Subcutaneous abdominal adipose tissue (tissue), 5 donors: ENCODE data around the gene DSG1.
"Not testable (repeated sequence)": the region's sequence is repeated elsewhere in the genome, so short reads cannot be mapped to it uniquely, and the experiment has no call there.

Source experiments
- H3K27ac ChIP-seq: one replicate; pipeline ENCODE4 v1.7.0; 2013; ENCODE audit warnings: low read depth, mild to moderate bottlenecking, inconsistent platforms, low read length, moderate library complexity
- H3K27me3 ChIP-seq, 5 donors: one replicate each; pipeline ENCODE4 v1.7.0; 2013; ENCODE audit warnings: low read length in 5 of 5, inconsistent platforms in 1 of 5; ENCODE audit not compliant: control insufficient read depth in 5 of 5, insufficient read depth in 4 of 5
- H3K36me3 ChIP-seq, 5 donors: one replicate each; pipeline ENCODE4 v1.7.0; 2013; ENCODE audit warnings: low read length in 5 of 5; ENCODE audit not compliant: control insufficient read depth in 5 of 5, insufficient read depth in 5 of 5
- H3K4me1 ChIP-seq, 5 donors: one replicate each; pipeline ENCODE4 v1.7.0; 2013; ENCODE audit warnings: low read length in 5 of 5, mild to moderate bottlenecking in 3 of 5, moderate library complexity in 1 of 5; ENCODE audit not compliant: control insufficient read depth in 5 of 5, insufficient read depth in 5 of 5
- H3K4me3 ChIP-seq, 5 donors: one replicate each; pipeline ENCODE4 v1.7.0; 2013; ENCODE audit warnings: low read length in 5 of 5, low read depth in 1 of 5
- H3K9ac ChIP-seq, 5 donors: one replicate each; pipeline ENCODE4 v1.7.0; 2013; ENCODE audit warnings: low read length in 5 of 5, mild to moderate bottlenecking in 4 of 5, moderate library complexity in 3 of 5
- H3K9me3 ChIP-seq, 5 donors: one replicate each; pipeline ENCODE4 v1.7.0; 2013; ENCODE audit warnings: low read length in 5 of 5; ENCODE audit not compliant: control insufficient read depth in 5 of 5
- donor health status: healthy.
- donor health status: healthy.
- donor health status: healthy.
- donor health status: healthy.
- donor health status: healthy.

The DSG1 gene

GRCh38 chr18:31325051-31325450 is 7.1 kb downstream of the DSG1 start:
- H3K27ac ChIP-seq = no peak overlapping the region
- no peaks in the 10 kb centered on the region for H3K27me3 ChIP-seq
- H3K4me3 ChIP-seq = no peak overlapping the region
- H3K9me3 ChIP-seq = no peaks in the 10 kb centered on the region
- no peaks in the 10 kb centered on the region for H3K36me3 ChIP-seq
- peaks cover 0 to 10% (median 5%) of the 10 kb centered on the region in 5 donors for H3K4me1 ChIP-seq
- H3K9ac ChIP-seq = no peak overlapping the region

GRCh38 chr18:31329787-31330438 is 12.0 kb downstream of the DSG1 start:
- Histone ChIP-seq H3K27me3 (no peaks in the 10 kb centered on the region), H3K27ac (no peak overlapping the region), H3K9me3 (no peaks in the 10 kb centered on the region), H3K9ac (no peak overlapping the region), H3K4me1 (peaks cover 0 to 5% (median under 1%) of the 10 kb centered on the region in 5 donors), H3K4me3 (no peak overlapping the region), H3K36me3 (no peaks in the 10 kb centered on the region)

- H3K9me3 ChIP-seq = no peaks in the 10 kb centered on the region
- H3K4me1 ChIP-seq = no peaks in the 10 kb centered on the region
- no peaks in the 10 kb centered on the region for H3K36me3 ChIP-seq
- no peaks in the 10 kb centered on the region for H3K27me3 ChIP-seq
- H3K9ac ChIP-seq = no peak overlapping the region
- H3K4me3 ChIP-seq = no peak overlapping the region
- H3K27ac ChIP-seq = no peak overlapping the region
Observed at GRCh38 chr18:31343454-31343853, 25.5 kb downstream of the DSG1 start.

GRCh38 chr18:31353336-31353735 is 35.4 kb downstream of the DSG1 start:
- H3K4me3 ChIP-seq, H3K27ac ChIP-seq, H3K4me1 ChIP-seq, H3K27me3 ChIP-seq, H3K9me3 ChIP-seq, H3K9ac ChIP-seq, H3K36me3 ChIP-seq: not testable (repeated sequence)

- no peak overlapping the region for H3K9ac ChIP-seq
- H3K27me3 ChIP-seq = no peaks in the 10 kb centered on the region
- no peak overlapping the region for H3K4me3 ChIP-seq
- H3K36me3 ChIP-seq = no peaks in the 10 kb centered on the region
- H3K4me1 ChIP-seq = no peaks in the 10 kb centered on the region
- no peak overlapping the region for H3K27ac ChIP-seq
- peaks cover 0 to 3% (median 2%) of the 10 kb centered on the region in 5 donors for H3K9me3 ChIP-seq
Observed at GRCh38 chr18:31354990-31355389, 37.0 kb downstream of the DSG1 start.

- Histone ChIP-seq H3K4me1 (no peaks in the 10 kb centered on the region), H3K4me3 (no peak overlapping the region), H3K36me3 (no peaks in the 10 kb centered on the region), H3K9me3 (peaks cover 0 to 3% (median 2%) of the 10 kb centered on the region in 5 donors), H3K27ac (no peak overlapping the region), H3K27me3 (no peaks in the 10 kb centered on the region), H3K9ac (no peak overlapping the region)
Observed at GRCh38 chr18:31356025-31356424, 38.1 kb downstream of the DSG1 start.

- H3K9ac ChIP-seq = no peak overlapping the region
- H3K4me1 ChIP-seq = no peaks in the 10 kb centered on the region
- H3K9me3 ChIP-seq = no peaks in the 10 kb centered on the region
- H3K4me3 ChIP-seq = no peak overlapping the region
- H3K27me3 ChIP-seq = no peaks in the 10 kb centered on the region
- no peak overlapping the region for H3K27ac ChIP-seq
- H3K36me3 ChIP-seq = no peaks in the 10 kb centered on the region
Observed at GRCh38 chr18:31364190-31364589, 46.2 kb downstream of the DSG1 start.

GRCh38 chr18:31369478-31369877 is 51.5 kb downstream of the DSG1 start:
- Histone ChIP-seq H3K27me3 (no peaks in the 10 kb centered on the region), H3K4me3 (no peak overlapping the region), H3K9me3 (no peaks in the 10 kb centered on the region), H3K27ac (no peak overlapping the region), H3K9ac (no peak overlapping the region), H3K36me3 (no peaks in the 10 kb centered on the region), H3K4me1 (no peaks in the 10 kb centered on the region)

GRCh38 chr18:31371989-31372388 is 54.0 kb downstream of the DSG1 start:
- no peaks in the 10 kb centered on the region for H3K4me1 ChIP-seq
- H3K4me3 ChIP-seq = no peak overlapping the region
- no peaks in the 10 kb centered on the region for H3K36me3 ChIP-seq
- no peaks in the 10 kb centered on the region for H3K27me3 ChIP-seq
- no peaks in the 10 kb centered on the region for H3K9me3 ChIP-seq
- H3K9ac ChIP-seq = no peak overlapping the region
- no peak overlapping the region for H3K27ac ChIP-seq

GRCh38 chr18:31373641-31374040 is 55.7 kb downstream of the DSG1 start:
- Histone ChIP-seq H3K9me3 (no peaks in the 10 kb centered on the region), H3K4me1 (no peaks in the 10 kb centered on the region), H3K9ac (no peak overlapping the region), H3K36me3 (no peaks in the 10 kb centered on the region), H3K27ac (no peak overlapping the region), H3K27me3 (no peaks in the 10 kb centered on the region), H3K4me3 (no peak overlapping the region)

GRCh38 chr18:31376477-31376876 is 58.5 kb downstream of the DSG1 start, which contains the start of gene DSG4:
TSS of gene DSG4 (plus strand) at chr18:31376777. CDS start at chr18:31376912, 135 bp downstream.
- H3K9ac ChIP-seq = no peak within 1 kb of the TSS
- no peaks in the 10 kb centered on the region for H3K27me3 ChIP-seq
- no peaks in the 10 kb centered on the region for H3K4me1 ChIP-seq
- no peaks in the 10 kb centered on the region for H3K36me3 ChIP-seq
- no peak within 1 kb of the TSS for H3K27ac ChIP-seq
- H3K9me3 ChIP-seq = no peaks in the 10 kb centered on the region
- H3K4me3 ChIP-seq = no peak within 1 kb of the TSS
